ENCODE results near the gene PIP4K2B. TPM values are rescaled to one million over a fixed set of nuclear protein-coding genes. Genes with fewer than 3 reads are reported as not detected.

Gene PIP4K2B
- total RNA-seq, 2 experiments from 2014 or later = 33.0 to 38.6 TPM

DNA sequence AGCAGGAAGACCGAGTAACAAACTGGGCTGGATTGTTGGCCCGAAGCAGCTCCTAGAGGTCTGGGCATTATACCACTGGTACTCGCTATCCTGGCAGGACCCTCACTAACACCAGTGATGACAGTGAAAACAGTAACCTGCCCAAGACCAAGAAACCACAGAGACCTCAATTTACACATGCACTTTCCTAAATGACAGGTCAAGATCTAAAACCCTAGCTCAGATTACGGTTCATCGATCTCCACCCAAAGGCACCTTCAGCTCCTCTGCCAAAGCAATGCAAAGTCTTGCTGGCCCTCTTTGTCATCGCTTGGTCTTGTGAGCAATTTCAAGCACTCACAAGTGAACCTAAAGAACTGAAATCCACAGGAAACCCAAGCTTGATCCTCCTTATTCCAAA lies 1.5 kb downstream of the PIP4K2B start:
- BruUV-seq (replicated peaks) = TSS peak; percentile 13
- TF ChIP-seq, protein P1, sequence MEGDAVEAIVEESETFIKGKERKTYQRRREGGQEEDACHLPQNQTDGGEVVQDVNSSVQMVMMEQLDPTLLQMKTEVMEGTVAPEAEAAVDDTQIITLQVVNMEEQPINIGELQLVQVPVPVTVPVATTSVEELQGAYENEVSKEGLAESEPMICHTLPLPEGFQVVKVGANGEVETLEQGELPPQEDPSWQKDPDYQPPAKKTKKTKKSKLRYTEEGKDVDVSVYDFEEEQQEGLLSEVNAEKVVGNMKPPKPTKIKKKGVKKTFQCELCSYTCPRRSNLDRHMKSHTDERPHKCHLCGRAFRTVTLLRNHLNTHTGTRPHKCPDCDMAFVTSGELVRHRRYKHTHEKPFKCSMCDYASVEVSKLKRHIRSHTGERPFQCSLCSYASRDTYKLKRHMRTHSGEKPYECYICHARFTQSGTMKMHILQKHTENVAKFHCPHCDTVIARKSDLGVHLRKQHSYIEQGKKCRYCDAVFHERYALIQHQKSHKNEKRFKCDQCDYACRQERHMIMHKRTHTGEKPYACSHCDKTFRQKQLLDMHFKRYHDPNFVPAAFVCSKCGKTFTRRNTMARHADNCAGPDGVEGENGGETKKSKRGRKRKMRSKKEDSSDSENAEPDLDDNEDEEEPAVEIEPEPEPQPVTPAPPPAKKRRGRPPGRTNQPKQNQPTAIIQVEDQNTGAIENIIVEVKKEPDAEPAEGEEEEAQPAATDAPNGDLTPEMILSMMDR (conservative IDR thresholded peaks at IDR 0.05; ENCODE audit: low read length) = no peak
- no peak for TF ChIP-seq EZH2phosphoT487 (IDR thresholded peaks at IDR 0.05; ENCODE audit: borderline replicate concordance, low read depth, low read length)
- Histone ChIP-seq H3K36me3 (ENCODE audit: insufficient read depth, low read length) (peaks cover 35% of the 10 kb centered on the region), H3K4me2 (ENCODE audit: low read length) (peak overlapping the region; percentile 98), H3K9me2 (ENCODE audit: insufficient read depth, low read length) (no peaks in the 10 kb centered on the region), H3K79me2 (ENCODE audit: insufficient read depth, low read depth, low read length) (peaks cover 42% of the 10 kb centered on the region), H3K4me3 (ENCODE audit: low read depth, low read length, poor library complexity, severe bottlenecking) (peak overlapping the region; percentile 97), H2AFZ (ENCODE audit: low read length) (no peak overlapping the region), H3K27ac (ENCODE audit: low read depth, low read length, poor library complexity, severe bottlenecking) (no peak overlapping the region), H3K9me3 (ENCODE audit: low read length) (no peaks in the 10 kb centered on the region), H3K4me1 (ENCODE audit: insufficient read depth, low read length, poor library complexity, severe bottlenecking) (peaks cover 21% of the 10 kb centered on the region), H4K20me1 (ENCODE audit: insufficient read depth, low read length) (no peaks in the 10 kb centered on the region)
- intact Hi-C loops (cut with micrococcal nuclease; ENCODE audit: unreplicated experiment) = no loop called here
- DNase-seq (ENCODE audit: low spot score) = no peak
- CTCF ChIA-PET (ENCODE audit: unreplicated experiment) = interaction anchor here (0.7 kb wide), 1 partner anchor 106 kb away, joined by 3 read pairs; no protein-coding TSS in a partner anchor
- POLR2A ChIA-PET = no interaction called here

DNA sequence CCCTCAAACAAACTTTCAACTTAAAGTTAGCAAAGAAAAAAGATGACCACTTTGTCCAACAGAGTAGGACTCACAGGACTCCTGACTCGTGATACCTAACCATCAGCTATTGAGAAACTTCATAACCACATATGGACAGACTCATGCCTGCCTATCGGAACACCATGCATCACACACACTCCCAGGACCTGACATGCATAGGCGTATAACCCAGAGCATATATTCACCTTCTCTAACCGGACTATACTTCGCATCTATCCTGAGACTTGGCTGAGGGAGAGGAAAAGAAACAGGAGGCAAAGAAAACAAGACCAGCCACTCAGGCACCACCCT lies 2.2 kb downstream of the PIP4K2B start:
- Histone ChIP-seq H3K27ac (ENCODE audit: low read depth, low read length, poor library complexity, severe bottlenecking) (no peak overlapping the region), H3K36me3 (ENCODE audit: insufficient read depth, low read length) (peaks cover 30% of the 10 kb centered on the region), H3K79me2 (ENCODE audit: insufficient read depth, low read depth, low read length) (peaks cover 42% of the 10 kb centered on the region), H4K20me1 (ENCODE audit: insufficient read depth, low read length) (no peaks in the 10 kb centered on the region), H3K4me2 (ENCODE audit: low read length) (peak overlapping the region; percentile 98), H2AFZ (ENCODE audit: low read length) (no peak overlapping the region), H3K9me2 (ENCODE audit: insufficient read depth, low read length) (no peaks in the 10 kb centered on the region), H3K4me3 (ENCODE audit: low read depth, low read length, poor library complexity, severe bottlenecking) (no peak overlapping the region), H3K9me3 (ENCODE audit: low read length) (no peaks in the 10 kb centered on the region), H3K4me1 (ENCODE audit: insufficient read depth, low read length, poor library complexity, severe bottlenecking) (peaks cover 21% of the 10 kb centered on the region)
- POLR2A ChIA-PET = no interaction called here
- no peak for TF ChIP-seq EZH2phosphoT487 (IDR thresholded peaks at IDR 0.05; ENCODE audit: borderline replicate concordance, low read depth, low read length)
- TF ChIP-seq, protein P1 (conservative IDR thresholded peaks at IDR 0.05; ENCODE audit: low read length) = no peak
- BruUV-seq (replicated peaks) = no TSS peak
- CTCF ChIA-PET (ENCODE audit: unreplicated experiment) = no interaction called here
- intact Hi-C loops (cut with micrococcal nuclease; ENCODE audit: unreplicated experiment) = no loop called here
- no peak for DNase-seq (ENCODE audit: low spot score)

GRCh38 chr17:38796451-38797157 lies 2.8 kb downstream of the PIP4K2B start:
- Histone ChIP-seq H3K9me2 (ENCODE audit: insufficient read depth, low read length) (no peaks in the 10 kb centered on the region), H3K4me2 (ENCODE audit: low read length) (peak overlapping the region; percentile 98; the same call in 1 of the 2 replicates), H3K36me3 (ENCODE audit: insufficient read depth, low read length) (peaks cover 25% of the 10 kb centered on the region), H3K79me2 (ENCODE audit: insufficient read depth, low read depth, low read length) (peaks cover 42% of the 10 kb centered on the region), H3K9me3 (ENCODE audit: low read length) (no peaks in the 10 kb centered on the region), H3K4me1 (ENCODE audit: insufficient read depth, low read length, poor library complexity, severe bottlenecking) (peaks cover 21% of the 10 kb centered on the region), H3K4me3 (ENCODE audit: low read depth, low read length, poor library complexity, severe bottlenecking) (no peak overlapping the region), H4K20me1 (ENCODE audit: insufficient read depth, low read length) (no peaks in the 10 kb centered on the region), H3K27ac (ENCODE audit: low read depth, low read length, poor library complexity, severe bottlenecking) (no peak overlapping the region), H2AFZ (ENCODE audit: low read length) (no peak overlapping the region)
- no peak for DNase-seq (ENCODE audit: low spot score)
- ChIA-PET CTCF (ENCODE audit: unreplicated experiment) (no interaction called here), POLR2A (no interaction called here)
- no peak for TF ChIP-seq EZH2phosphoT487 (IDR thresholded peaks at IDR 0.05; ENCODE audit: borderline replicate concordance, low read depth, low read length)
- TF ChIP-seq, protein P1 (conservative IDR thresholded peaks at IDR 0.05; ENCODE audit: low read length) = no peak
- intact Hi-C loops (cut with micrococcal nuclease; ENCODE audit: unreplicated experiment) = no loop called here
- BruUV-seq (replicated peaks) = no TSS peak

All from OCI-LY7 (cell line).